HTERT RPE-1 (cell line): ENCODE data around the gene SYT2.
"Not testable (repeated sequence)": the region's sequence is repeated elsewhere in the genome, so short reads cannot be mapped to it uniquely, and the experiment has no call there.

Experiments used
- in situ Hi-C: fragments of 300-500 bp; cut with MboI; formaldehyde crosslinking; loops from 4 replicates; pipeline ENCODE4 v1.14.3; 2020; ENCODE audit warnings: low sequenced_read_pairs

The SYT2 gene

GRCh38 chr1:202644219-202645096, 65.8 kb downstream of the SYT2 start:
- in situ Hi-C loops: no loop called here

GRCh38 chr1:202643397-202644218, 66.6 kb downstream of the SYT2 start:
- in situ Hi-C loops: no loop called here

GRCh38 chr1:202642619-202643291, 67.5 kb downstream of the SYT2 start:
- in situ Hi-C loops: no loop called here

DNA sequence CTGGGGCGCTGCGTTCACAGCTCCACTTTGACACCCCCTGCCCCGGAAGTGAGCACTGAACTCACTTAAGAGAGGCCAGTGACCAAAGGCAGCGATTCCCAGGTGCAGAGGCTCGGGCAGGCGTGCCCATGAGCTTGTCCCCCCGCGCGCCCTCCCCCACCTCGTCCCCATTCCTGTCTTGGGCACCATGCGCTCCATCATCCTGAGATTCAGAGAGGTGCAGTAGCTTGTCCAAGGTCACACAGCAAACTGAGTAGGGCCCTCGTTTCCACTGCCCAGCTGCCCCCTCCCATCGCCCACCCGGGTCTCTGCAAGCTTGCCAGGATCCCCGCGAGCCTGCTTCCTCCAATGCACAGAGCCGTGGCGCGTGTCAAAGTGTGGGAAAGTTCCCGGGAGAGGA, 68.0 kb downstream of the SYT2 start:
- in situ Hi-C loops: no loop called here

DNA sequence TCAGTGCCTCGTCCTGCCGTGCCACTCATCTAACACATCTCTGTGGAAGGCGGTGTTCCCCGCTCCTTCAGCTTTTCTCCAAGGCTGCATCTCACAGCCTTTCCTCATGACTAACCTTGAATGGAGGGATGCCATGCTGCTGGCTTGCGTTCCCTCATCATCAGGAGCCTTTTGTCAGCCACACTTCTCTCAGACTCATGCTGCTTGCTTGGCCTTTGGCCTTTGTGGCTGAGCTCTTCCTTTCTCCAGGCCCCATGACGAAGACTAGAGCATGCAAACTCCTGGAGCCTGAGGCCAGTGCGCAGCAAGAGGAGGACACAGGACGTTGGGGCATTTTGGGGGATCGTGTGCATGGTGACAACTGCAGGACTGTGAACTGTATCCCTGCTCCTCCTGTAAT, 70.8 kb downstream of the SYT2 start:
- in situ Hi-C loops: no loop called here

DNA sequence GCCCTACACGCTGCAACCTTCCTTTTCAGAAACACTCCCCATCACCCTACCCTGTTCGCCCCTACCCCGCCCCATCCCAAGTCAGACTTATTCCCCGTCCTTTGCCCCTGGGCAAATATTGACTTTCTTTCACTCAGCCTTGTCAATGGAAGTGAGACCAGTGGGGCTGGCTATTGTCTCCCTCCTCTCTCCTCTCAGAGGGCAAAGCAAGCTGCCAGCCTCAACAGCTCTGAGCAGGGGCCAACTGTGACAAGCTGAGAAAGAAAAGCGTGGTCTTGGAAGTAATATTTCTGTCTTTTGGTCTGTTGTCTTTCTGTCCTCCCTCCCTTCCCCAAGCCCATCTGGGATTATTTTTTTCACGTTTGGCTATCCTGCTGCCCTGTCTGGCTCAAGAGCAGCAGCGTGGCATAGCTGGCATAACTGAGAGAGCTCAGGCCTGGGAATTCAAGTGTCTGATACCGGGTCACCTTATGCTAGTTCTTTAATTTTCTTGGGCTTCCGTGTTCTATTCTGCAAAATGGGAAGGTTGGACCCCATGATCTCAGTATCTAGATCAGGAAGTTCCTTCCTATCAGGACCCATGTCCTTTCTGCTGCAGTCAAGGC, 71.5 kb downstream of the SYT2 start:
- in situ Hi-C loops: not testable (repeated sequence)

- in situ Hi-C loops: no loop called here
Observed at GRCh38 chr1:202638019-202638700, 72.1 kb downstream of the SYT2 start.

GRCh38 chr1:202637321-202638018, 72.8 kb downstream of the SYT2 start:
- in situ Hi-C loops: not testable (repeated sequence)

DNA sequence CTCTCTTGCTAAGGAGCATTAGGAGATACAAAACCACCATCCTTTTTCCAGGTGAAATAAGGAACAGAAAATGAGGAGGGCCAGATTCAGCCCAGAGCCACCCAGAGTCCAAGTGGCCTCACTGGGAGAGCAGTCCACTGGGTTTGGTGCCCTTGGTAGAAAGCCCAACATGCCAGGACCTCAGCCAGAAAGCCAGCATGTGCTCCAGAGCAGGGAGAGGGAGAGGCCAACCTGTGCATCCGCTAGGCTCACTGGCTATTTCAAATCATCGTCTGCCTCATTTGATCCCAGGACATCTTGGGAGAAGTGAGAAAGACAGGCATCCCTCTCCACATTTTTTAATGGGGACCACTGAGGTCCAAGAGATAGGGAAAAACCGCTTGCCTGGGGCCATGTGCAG, 74.1 kb downstream of the SYT2 start:
- in situ Hi-C loops: not testable (repeated sequence)

- in situ Hi-C loops: no loop called here
Observed at GRCh38 chr1:202632241-202632640, 78.0 kb downstream of the SYT2 start.

GRCh38 chr1:202631076-202631923, 79.0 kb downstream of the SYT2 start:
- in situ Hi-C loops: no loop called here

- in situ Hi-C loops: no loop called here
Observed at GRCh38 chr1:202630541-202630940, 79.7 kb downstream of the SYT2 start.

DNA sequence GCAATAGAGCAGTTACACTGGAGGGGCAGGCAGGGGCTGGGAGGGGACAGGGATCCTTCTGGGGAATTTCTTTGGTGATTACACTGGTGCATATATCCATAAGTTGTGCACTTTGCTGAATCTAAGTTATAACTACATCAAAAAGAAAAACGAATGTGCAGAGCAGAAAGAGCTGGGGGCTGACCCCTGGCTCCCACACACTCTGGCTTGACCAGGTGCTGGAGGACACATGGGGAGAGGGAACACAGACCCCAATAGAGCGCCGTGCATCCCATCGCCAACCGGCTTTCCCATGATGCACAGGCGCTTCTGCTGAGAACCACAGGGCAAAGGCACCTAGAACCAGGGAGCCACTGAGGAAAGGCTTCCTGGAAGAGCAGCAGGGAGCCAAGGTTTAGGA, 80.2 kb downstream of the SYT2 start:
- in situ Hi-C loops: not testable (repeated sequence)

DNA sequence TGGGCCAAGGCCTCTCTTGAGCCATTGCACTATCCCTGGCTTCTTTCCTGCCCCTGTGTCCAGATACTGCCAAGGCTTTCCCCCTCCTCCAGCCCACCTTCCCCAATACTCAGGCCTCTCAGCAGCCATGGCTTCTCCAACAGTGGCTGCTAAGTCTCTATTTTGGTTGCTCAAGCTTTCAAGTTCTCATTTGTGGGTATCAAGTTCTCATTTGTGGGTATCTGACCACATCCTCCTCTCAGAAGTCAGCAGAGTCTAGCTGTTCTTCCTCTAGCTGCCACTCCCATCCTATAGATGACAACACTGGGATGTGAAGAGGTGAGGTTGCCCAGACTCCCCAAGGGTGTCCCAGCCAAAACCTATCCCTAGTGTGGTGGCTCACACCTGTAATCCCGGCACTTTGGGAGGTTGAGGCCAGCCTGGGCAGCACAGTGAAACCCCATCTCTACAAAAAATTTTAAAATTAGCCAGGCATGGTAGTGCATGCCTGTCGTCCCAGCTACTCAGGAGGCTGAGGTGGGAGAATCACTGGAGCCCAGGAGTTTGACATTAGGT, 80.9 kb downstream of the SYT2 start:
- in situ Hi-C loops: not testable (repeated sequence)

GRCh38 chr1:202628646-202629215, 81.5 kb downstream of the SYT2 start:
- in situ Hi-C loops: no loop called here

GRCh38 chr1:202627841-202628565, 82.3 kb downstream of the SYT2 start:
- in situ Hi-C loops: no loop called here

DNA sequence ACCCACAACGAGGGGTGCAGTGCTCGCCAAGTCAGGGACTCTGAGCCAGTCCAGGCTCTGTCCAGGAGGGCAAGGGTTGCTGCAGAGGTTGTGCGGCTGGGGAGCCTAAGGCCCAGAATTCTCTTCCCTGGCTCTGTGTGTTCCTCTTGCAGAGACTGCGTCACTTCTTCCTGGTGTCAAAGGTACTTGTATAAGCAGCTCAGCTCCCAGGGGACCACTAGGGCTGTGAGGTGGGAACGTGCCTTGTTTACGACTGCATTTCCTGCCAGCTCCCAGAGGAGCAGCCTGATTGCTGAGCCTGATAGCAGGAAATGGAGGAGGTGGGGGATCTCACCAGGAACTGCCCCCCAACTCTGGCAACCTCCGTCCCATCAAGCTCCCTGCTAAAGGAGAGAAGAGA, 83.2 kb downstream of the SYT2 start:
- in situ Hi-C loops: not testable (repeated sequence)
